Panc1 (cell line): Measurements from ENCODE around the gene DCLK2.

Source experiments
- POLR2AphosphoS5 ChIP-seq: IDR thresholded peaks from 2 replicates; pipeline ENCODE4 v1.6.1; 2012; ENCODE audit warnings: mild to moderate bottlenecking, low read depth, low read length, moderate library complexity
- TF ChIP-seq, protein P1 (sequence below): fragments of 450-650 bp; IDR thresholded peaks from 2 replicates; pipeline ENCODE4 v1.5.1; 2017; ENCODE audit warnings: mild to moderate bottlenecking

- TF ChIP-seq POLR2AphosphoS5: no peak
- TF ChIP-seq, protein P1, sequence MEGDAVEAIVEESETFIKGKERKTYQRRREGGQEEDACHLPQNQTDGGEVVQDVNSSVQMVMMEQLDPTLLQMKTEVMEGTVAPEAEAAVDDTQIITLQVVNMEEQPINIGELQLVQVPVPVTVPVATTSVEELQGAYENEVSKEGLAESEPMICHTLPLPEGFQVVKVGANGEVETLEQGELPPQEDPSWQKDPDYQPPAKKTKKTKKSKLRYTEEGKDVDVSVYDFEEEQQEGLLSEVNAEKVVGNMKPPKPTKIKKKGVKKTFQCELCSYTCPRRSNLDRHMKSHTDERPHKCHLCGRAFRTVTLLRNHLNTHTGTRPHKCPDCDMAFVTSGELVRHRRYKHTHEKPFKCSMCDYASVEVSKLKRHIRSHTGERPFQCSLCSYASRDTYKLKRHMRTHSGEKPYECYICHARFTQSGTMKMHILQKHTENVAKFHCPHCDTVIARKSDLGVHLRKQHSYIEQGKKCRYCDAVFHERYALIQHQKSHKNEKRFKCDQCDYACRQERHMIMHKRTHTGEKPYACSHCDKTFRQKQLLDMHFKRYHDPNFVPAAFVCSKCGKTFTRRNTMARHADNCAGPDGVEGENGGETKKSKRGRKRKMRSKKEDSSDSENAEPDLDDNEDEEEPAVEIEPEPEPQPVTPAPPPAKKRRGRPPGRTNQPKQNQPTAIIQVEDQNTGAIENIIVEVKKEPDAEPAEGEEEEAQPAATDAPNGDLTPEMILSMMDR: no peak
Observed at GRCh38 chr4:150192986-150193385, 114.7 kb downstream of the DCLK2 start.
